A549 treated with CpdA at 1 μM for 4 hours (cell line): ENCODE measurements around the gene TFIP11. TPM values are rescaled to one million over a fixed set of nuclear protein-coding genes. Genes with fewer than 3 reads are reported as not detected.

Source experiments
- total RNA-seq: library from RNA; stranded (reverse); fragments of 200-300 nt; extraction: Qiagen RNA extraction; gene quantifications from 5 replicates; pipeline ENCODE4 v1.2.3, GENCODE V29; 2022; ENCODE audit warnings: low read depth

TFIP11 gene
- total RNA-seq, result 22.2 to 27.3 TPM (median 23.8 TPM) in 5 replicates

DNA sequence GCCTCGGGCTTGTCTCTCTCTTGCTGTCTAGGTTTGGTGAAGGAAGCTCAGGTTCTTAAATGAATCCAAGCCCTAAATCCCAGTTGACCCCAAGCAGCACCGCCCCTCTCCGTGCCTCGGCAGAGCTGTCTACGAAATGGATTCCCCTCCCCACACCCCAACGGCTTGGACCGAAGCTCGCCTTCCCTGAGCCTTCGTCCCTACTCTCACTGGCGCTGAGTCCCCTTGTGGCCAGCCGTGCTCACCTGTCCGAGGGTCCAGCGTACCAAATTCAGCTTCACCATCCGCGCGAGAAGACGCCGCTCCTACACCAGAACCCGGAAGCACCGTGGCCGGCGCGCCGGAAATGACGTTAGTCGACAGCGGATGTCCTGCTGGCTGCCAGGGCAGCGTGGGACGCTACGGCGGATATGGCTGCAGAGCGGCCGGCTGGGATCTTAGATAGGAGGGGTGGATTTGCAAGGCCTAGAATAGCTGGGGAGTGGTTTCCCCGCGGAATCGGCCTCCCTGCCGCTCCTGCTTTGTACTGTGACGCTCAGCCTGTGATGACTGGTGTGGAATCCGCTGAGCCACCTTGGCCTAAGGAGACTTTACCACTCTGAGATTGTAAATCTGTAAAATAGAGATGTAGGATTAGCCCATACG is at the start of gene TFIP11:
TFIP11 (minus strand) TSS at position 325 of the 645 bp plus-strand sequence. CDS start 2,201 bp downstream, outside the sequence.

DNA sequence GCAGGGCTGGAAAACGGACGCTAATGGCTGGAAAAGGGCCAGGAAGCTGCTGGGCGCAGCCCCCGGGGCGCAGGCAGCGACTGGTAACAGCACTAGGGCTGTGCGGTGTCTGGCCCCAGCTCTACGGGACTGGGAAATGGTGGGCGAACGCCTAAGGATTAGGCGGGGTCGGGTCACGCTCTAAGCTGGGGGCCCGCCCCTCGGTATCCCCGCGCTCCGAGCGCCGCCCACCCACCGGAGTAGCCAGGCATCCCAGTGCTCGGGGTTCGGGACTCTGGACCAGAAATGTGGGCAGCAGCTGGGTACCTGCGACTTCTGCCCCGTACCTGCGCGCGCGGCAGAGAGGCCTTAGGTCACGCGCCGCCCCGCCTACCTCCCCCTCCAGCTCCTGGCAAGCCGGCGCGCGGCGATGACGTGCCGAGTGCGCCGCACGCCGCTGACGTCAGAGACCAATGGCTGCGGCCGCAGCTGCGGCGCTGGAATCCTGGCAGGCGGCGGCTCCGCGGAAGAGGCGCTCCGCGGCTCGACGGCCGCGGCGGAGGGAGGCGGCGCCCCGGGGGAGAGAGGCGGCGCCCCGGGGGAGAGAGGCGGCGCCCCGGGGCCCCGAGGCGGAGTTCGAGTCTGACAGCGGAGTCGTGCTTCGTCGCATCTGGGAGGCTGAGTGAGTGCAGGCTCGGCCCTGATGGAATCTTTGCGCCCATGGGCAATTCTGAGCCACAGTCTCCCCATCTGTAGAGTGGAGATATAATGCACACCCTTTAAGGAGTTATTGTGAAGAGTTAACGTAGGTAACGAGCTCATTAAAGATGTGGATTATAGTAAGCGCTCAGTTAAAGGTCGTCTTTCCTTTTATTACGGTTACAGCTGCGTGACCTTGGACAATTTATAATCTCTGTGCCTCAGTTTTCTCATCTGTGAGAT is 28.6 kb downstream of the TFIP11 start, which contains the start of the genes HPS4 and SRRD:
HPS4 (minus strand) TSS at position 345 of the 921 bp plus-strand sequence. CDS start 2,021 bp downstream, outside the sequence.
SRRD (plus strand) TSS at position 439 of the 921 bp plus-strand sequence; CDS start at position 453, 14 bp downstream.

Other genes starting within 250 kb of the TFIP11 start
- gene ASPHD2, start 83.2 kb downstream of the TFIP11 start, total RNA-seq, result 0.75 to 1.4 TPM (median 1.3 TPM) in 5 replicates
- gene HPS4, start 28.7 kb downstream of the TFIP11 start, total RNA-seq, result 14.7 to 17.3 TPM (median 16.1 TPM) in 5 replicates
- 18.2 to 29.1 TPM (median 27.6 TPM) in 5 replicates for gene SRRD, start 28.6 kb downstream of the TFIP11 start, total RNA-seq
- gene TPST2, start 77.7 kb upstream of the TFIP11 start, total RNA-seq, result 9.2 to 14.0 TPM (median 11.4 TPM) in 5 replicates
- gene CRYBB1, start 105.6 kb upstream of the TFIP11 start, total RNA-seq, result not detected in 5 replicates
- gene CRYBA4, start 109.5 kb upstream of the TFIP11 start, total RNA-seq, result not detected in 5 replicates
- gene MIAT, start 145.1 kb upstream of the TFIP11 start, total RNA-seq, result 0.27 to 1.0 TPM (median 0.40 TPM) in 5 replicates